ENCODE data around the gene RNF220. TPM values are rescaled to one million over a fixed set of nuclear protein-coding genes. Genes with fewer than 3 reads are reported as not detected.

The RNF220 gene
- total and polyA plus RNA-seq, 9 of the 15 experiments (the other 6 are each of a cell fraction or from before 2014, with no cell fraction given): 5.1 to 117 (median 66.9) TPM

DNA sequence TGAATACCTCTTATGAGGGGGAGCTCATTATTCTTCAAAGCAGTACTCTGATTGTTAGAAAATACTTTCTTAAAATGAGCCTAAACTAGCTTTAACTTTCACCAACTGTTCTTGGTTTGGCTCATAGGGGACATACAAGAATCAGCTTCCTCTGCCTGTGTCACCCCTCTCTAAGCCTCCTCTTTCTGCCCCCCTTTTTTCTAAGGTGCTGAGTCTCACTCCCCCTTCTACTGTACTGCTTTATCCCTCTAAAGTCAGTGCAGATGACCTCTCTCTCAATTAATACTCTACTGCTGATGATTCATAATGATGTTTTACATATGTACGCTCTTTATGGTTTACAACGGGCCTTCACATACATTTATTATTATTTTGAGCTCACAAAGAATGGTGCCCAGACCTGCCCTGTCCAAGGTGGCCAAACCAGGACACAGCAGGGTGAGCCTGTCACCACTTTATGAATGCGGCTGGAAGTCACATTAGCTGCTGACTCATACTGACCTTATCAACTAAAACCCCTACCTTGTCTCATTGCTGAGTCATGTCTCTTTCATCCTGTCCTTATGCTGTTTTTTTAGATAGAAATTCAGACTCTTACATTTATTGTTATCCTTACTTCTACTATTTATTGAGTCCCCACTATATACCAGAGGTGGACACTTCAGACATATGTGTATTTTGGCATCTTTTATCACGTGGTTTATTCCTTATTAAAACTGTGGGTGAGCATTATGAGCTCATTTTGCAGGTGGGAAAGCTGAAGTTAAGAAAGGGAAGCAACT is 126.9 kb downstream of the RNF220 start (continued):
- TF ChIP-seq SAFB (IDR thresholded peaks at IDR 0.05; ENCODE audit: borderline replicate concordance, low read depth, low read length) (no peak), COPS2 (conservative IDR thresholded peaks at IDR 0.05) (no peak), SRSF9 (IDR thresholded peaks at IDR 0.05; ENCODE audit: borderline replicate concordance, low read depth, low read length) (no peak), EP300 (IDR thresholded peaks at IDR 0.05; ENCODE audit: low read length) (peak; percentile 90), GABPB2 (CRISPR knock-in tag; conservative IDR thresholded peaks at IDR 0.05) (no peak), ZNF76 (CRISPR knock-in tag; IDR thresholded peaks at IDR 0.05; ENCODE audit: borderline replicate concordance) (no peak), BDP1 (IDR thresholded peaks at IDR 0.05; ENCODE audit: insufficient read depth, insufficient read length) (no peak), PCBP2 (IDR thresholded peaks at IDR 0.05; ENCODE audit: low read depth, low read length, poor library complexity, severe bottlenecking) (no peak), NFIC (IDR thresholded peaks at IDR 0.05) (peak; percentile 40; the same call in 1 of the 2 replicates), PHF20 (IDR thresholded peaks at IDR 0.05; ENCODE audit: partially characterized antibody) (no peak), HNRNPLL (IDR thresholded peaks at IDR 0.05; ENCODE audit: low read depth, low read length, poor library complexity, severe bottlenecking) (no peak), MXI1 (IDR thresholded peaks at IDR 0.05; ENCODE audit: low read depth, low read length) (no peak), CCAR2 (IDR thresholded peaks at IDR 0.05; ENCODE audit: low read depth, low read length) (no peak), ZKSCAN1 (IDR thresholded peaks at IDR 0.05; ENCODE audit: low read depth, low read length) (no peak), ZNF644 (tag; IDR thresholded peaks at IDR 0.05; ENCODE audit: low read depth) (0 out of 2 replicates have a peak, but pooled peaks have one; percentile 60), KAT7 (CRISPR knock-in tag; IDR thresholded peaks at IDR 0.05; ENCODE audit: borderline replicate concordance) (no peak), CBX2 (IDR thresholded peaks at IDR 0.05; ENCODE audit: insufficient read depth, low read length, poor library complexity, severe bottlenecking) (no peak)
- TF ChIP-seq, protein P1, sequence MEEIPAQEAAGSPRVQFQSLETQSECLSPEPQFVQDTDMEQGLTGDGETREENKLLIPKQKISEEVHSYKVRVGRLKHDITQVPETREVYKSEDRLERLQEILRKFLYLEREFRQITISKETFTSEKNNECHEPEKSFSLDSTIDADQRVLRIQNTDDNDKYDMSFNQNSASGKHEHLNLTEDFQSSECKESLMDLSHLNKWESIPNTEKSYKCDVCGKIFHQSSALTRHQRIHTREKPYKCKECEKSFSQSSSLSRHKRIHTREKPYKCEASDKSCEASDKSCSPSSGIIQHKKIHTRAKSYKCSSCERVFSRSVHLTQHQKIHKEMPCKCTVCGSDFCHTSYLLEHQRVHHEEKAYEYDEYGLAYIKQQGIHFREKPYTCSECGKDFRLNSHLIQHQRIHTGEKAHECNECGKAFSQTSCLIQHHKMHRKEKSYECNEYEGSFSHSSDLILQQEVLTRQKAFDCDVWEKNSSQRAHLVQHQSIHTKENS (CRISPR knock-in tag; IDR thresholded peaks at IDR 0.05): no peak
- TF ChIP-seq, protein P2, sequence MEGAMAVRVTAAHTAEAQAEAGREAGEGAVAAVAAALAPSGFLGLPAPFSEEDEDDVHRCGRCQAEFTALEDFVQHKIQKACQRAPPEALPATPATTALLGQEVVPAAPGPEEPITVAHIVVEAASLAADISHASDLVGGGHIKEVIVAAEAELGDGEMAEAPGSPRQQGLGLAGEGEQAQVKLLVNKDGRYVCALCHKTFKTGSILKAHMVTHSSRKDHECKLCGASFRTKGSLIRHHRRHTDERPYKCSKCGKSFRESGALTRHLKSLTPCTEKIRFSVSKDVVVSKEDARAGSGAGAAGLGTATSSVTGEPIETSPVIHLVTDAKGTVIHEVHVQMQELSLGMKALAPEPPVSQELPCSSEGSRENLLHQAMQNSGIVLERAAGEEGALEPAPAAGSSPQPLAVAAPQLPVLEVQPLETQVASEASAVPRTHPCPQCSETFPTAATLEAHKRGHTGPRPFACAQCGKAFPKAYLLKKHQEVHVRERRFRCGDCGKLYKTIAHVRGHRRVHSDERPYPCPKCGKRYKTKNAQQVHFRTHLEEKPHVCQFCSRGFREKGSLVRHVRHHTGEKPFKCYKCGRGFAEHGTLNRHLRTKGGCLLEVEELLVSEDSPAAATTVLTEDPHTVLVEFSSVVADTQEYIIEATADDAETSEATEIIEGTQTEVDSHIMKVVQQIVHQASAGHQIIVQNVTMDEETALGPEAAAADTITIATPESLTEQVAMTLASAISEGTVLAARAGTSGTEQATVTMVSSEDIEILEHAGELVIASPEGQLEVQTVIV (CRISPR knock-in tag; IDR thresholded peaks at IDR 0.05; ENCODE audit: borderline replicate concordance): peak; percentile 26; the same call in 1 of the 2 replicates
- TF ChIP-seq, protein P3, sequence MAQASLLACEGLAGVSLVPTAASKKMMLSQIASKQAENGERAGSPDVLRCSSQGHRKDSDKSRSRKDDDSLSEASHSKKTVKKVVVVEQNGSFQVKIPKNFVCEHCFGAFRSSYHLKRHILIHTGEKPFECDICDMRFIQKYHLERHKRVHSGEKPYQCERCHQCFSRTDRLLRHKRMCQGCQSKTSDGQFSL (CRISPR knock-in tag; IDR thresholded peaks at IDR 0.05): no peak
- TF ChIP-seq, protein P3 (tag; IDR thresholded peaks at IDR 0.05): no peak
- TF ChIP-seq, protein P4, sequence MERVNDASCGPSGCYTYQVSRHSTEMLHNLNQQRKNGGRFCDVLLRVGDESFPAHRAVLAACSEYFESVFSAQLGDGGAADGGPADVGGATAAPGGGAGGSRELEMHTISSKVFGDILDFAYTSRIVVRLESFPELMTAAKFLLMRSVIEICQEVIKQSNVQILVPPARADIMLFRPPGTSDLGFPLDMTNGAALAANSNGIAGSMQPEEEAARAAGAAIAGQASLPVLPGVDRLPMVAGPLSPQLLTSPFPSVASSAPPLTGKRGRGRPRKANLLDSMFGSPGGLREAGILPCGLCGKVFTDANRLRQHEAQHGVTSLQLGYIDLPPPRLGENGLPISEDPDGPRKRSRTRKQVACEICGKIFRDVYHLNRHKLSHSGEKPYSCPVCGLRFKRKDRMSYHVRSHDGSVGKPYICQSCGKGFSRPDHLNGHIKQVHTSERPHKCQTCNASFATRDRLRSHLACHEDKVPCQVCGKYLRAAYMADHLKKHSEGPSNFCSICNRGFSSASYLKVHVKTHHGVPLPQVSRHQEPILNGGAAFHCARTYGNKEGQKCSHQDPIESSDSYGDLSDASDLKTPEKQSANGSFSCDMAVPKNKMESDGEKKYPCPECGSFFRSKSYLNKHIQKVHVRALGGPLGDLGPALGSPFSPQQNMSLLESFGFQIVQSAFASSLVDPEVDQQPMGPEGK (CRISPR knock-in tag; IDR thresholded peaks at IDR 0.05; ENCODE audit: borderline replicate concordance): no peak

Measured in K562 (cell line).